GM12874 (cell line): Measurements from ENCODE around the gene DENND2C.
A peak's percentile ranks its signal among the peaks of the same experiment; 100 is the strongest.

Experiments
- TF ChIP-seq, protein P1 (sequence below): IDR thresholded peaks from 2 replicates; pipeline ENCODE4 v1.5.1; 2011; ENCODE audit warnings: low read depth, mild to moderate bottlenecking, control low read depth, low read length, moderate library complexity; ENCODE audit not compliant: insufficient read depth

Gene DENND2C

DNA sequence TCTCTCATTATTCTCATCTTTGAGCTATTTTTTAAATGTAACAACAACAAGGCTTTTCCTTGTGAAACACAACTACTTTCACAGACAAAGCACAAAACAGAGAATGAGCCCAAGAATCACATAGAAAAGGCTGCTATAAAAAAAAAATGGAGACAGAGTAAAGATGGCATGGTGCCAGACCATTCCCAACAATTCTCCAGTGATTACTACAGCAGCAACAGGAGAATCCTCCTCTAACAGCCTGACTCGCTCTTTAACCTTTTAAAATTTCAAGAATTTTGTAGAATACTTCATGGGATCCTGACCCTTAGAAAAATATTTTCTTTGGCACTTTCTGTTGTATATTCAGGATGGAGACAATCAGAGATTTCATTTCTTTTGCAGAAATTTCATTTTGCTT, 84.6 kb downstream of the DENND2C start:
- TF ChIP-seq, protein P1, sequence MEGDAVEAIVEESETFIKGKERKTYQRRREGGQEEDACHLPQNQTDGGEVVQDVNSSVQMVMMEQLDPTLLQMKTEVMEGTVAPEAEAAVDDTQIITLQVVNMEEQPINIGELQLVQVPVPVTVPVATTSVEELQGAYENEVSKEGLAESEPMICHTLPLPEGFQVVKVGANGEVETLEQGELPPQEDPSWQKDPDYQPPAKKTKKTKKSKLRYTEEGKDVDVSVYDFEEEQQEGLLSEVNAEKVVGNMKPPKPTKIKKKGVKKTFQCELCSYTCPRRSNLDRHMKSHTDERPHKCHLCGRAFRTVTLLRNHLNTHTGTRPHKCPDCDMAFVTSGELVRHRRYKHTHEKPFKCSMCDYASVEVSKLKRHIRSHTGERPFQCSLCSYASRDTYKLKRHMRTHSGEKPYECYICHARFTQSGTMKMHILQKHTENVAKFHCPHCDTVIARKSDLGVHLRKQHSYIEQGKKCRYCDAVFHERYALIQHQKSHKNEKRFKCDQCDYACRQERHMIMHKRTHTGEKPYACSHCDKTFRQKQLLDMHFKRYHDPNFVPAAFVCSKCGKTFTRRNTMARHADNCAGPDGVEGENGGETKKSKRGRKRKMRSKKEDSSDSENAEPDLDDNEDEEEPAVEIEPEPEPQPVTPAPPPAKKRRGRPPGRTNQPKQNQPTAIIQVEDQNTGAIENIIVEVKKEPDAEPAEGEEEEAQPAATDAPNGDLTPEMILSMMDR, result no peak

DNA sequence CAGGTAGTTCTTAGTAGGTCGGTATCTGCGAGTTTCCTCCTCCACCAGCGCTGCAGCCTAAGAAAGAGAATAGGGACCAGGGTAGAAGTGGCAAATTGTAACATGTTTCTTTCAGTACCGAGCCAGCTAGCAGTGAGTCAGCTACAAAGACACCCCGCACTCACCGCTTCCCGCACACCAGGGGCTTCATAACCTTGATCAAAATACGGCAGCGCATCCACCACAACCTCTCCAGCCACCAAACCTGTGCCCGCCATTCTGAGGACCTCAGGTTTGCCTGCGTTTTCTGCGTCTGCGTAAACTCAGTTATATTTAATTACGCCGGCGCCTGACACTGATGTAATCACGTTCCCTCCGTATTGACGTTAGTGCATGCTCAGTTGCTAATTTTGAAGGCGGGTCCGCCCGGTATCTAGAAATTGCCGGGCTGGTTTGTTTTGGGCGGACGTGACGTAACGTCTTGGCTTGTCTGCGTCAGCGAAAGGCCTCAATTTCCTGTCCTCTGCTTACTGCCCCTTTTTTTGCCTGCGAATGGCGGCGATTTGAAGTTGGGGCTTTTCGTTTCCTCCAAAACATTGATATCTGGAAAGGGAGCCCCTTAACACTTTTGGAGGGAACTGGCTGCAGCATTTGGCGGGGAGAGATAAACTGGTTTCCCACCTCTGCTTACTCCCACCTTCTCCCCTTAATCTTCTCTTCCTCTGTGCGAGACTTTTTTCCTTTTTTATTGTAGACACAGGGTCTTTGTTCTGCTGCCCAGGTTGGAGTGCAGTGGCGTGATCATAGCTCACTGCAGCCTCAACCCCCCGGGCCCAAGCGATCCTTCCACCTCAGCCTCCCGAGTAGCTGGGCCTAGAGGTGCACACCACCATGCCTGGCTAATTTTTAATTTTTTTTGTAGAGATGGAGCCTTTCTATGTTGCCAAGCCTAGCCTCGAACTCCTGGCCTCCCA, 88.2 kb downstream of the DENND2C start, which contains the start of gene BCAS2:
Gene BCAS2, minus strand, starts transcription at position 281 of the 953 bp plus-strand sequence. Its CDS starts 24 bp downstream, at position 257.
- TF ChIP-seq, protein P1, result no peak

DNA sequence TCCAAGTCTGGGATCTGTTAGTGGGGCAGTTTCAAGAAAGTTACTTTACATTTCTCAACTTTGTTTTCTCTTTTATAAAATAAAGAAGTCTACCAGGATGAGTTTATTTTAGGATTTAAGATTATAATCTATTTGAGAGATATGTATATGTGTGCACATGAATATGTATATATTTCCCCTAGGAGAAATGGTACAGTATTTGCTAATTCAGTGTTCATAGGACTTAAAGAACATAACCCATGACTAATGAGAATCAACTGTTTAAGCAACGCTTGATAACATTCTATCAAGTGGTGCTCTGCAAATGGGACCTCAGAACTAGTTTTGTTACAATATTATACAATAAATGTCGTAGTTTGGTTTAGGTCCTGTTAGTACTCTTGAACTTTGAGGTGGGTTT, 95.5 kb downstream of the DENND2C start:
- TF ChIP-seq, protein P1, result no peak

DNA sequence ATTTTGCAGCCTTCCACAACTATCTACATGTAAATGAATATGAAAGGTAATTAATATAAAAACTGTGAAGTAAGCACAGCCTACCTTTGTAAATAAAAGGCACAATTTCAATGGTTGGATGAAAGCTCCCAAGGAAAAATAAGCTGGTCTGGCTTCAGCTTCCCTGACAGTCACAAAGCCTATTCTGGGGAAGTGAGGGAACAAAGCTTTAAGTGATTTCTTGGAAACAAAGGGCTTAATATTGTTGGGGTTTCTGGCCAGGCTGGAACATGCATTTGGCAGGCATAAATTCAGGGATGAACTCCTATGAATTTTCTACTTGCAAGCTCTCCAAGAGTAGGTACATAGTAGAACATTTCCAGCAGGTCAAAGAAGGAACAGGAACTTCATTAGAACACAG, 105.7 kb downstream of the DENND2C start:
- TF ChIP-seq, protein P1, result no peak

DNA sequence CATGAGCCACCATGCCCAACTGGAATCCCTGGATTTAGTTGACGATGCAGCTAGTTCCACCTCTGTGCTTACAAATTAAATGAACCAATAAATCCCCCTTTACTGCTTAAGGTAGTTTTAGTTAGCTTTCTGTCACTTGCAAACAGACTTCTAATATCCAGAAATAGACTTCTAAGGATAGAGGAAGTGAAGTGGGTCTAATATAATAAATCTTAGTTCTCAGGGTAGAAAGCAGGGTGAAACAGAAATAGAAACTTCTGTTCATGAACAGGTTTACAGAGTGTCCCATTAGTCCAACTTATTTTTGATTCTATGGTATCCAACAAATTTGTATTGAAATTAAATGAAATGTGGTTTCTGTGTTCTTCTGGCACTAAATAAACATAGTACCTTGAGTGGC, 108.5 kb downstream of the DENND2C start:
- TF ChIP-seq, protein P1, result no peak

DNA sequence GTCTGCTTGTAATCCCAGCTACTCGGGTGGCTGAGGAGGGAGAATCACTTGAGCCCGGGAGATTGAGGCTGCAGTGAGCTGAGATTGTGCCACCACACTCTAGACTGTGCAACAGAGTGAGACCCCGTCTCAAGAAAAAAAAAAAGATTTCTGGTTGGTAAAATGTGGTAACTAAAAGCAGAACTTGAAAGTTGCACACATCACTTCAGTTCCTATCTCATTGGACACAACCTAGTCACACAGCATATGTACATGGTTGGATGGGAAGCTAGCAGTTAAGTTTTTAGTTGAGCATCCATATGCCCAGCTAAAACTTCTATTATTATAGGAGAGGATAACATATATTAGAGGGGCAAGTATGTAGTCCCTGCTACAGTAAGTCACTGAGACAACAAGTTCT, 110.5 kb downstream of the DENND2C start:
- TF ChIP-seq, protein P1, result no peak

DNA sequence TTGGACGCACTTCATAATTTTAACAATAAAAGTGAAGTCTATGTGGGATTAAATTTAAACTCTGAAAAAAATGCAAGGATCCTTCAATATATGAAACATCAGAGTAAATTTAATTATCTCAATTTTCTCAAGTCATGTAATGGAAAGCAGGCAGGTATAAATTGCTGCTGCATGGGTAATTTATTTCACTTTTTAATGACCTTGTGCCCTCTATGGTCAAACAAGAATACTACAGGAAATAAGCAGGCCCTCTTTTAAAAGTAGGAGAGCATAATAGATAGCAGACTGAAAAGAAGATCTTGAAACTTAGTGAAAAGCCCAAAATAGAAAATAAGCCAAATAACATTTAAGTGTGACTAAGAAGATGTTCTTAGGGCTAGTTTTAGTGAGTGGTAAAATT, 111.3 kb downstream of the DENND2C start:
- TF ChIP-seq, protein P1, result 0 out of 2 replicates have a peak, but pooled peaks have one; percentile 18
